Measurements from ENCODE around the gene P2RX4.
"Not testable (repeated sequence)": the region's sequence is repeated elsewhere in the genome, so short reads cannot be mapped to it uniquely, and the experiment has no call there.

The P2RX4 gene

GRCh38 chr12:121189619-121190155 is 20.2 kb upstream of the P2RX4 start:
- DNase-seq: no peak

GRCh38 chr12:121190523-121191031 is 19.4 kb upstream of the P2RX4 start:
- no peak for DNase-seq

GRCh38 chr12:121191151-121191550 is 18.8 kb upstream of the P2RX4 start:
- no peak for DNase-seq

- DNase-seq: no peak
Observed at GRCh38 chr12:121196902-121197301, 13.0 kb upstream of the P2RX4 start.

GRCh38 chr12:121198949-121199348 is 11.0 kb upstream of the P2RX4 start:
- DNase-seq: no peak

GRCh38 chr12:121201140-121201539 is 8.8 kb upstream of the P2RX4 start:
- DNase-seq: not testable (repeated sequence)

- no peak for DNase-seq
Observed at GRCh38 chr12:121202407-121203355, 7.2 kb upstream of the P2RX4 start.

GRCh38 chr12:121203482-121203881 is 6.4 kb upstream of the P2RX4 start:
- no peak for DNase-seq

GRCh38 chr12:121205491-121205890 is 4.4 kb upstream of the P2RX4 start:
- DNase-seq: no peak

- DNase-seq: not testable (repeated sequence)
Observed at GRCh38 chr12:121208571-121208970, 1.4 kb upstream of the P2RX4 start.

- DNase-seq: no peak
Observed at GRCh38 chr12:121209221-121209620, 708 bp upstream of the P2RX4 start.

GRCh38 chr12:121212875-121213274 is 2.9 kb downstream of the P2RX4 start:
- no peak for DNase-seq

GRCh38 chr12:121214166-121214777 is 4.3 kb downstream of the P2RX4 start:
- DNase-seq: peak; percentile 17 to 20

GRCh38 chr12:121214855-121215745 is 5.2 kb downstream of the P2RX4 start:
- no peak for DNase-seq

- no peak for DNase-seq
Observed at GRCh38 chr12:121216102-121216501, 6.2 kb downstream of the P2RX4 start.

- no peak for DNase-seq
Observed at GRCh38 chr12:121217063-121217462, 7.1 kb downstream of the P2RX4 start.

- DNase-seq: no peak
Observed at GRCh38 chr12:121217761-121218160, 7.8 kb downstream of the P2RX4 start.

GRCh38 chr12:121218588-121219352 is 8.8 kb downstream of the P2RX4 start:
- DNase-seq: no peak

GRCh38 chr12:121219353-121219986 is 9.5 kb downstream of the P2RX4 start:
- DNase-seq: no peak

- DNase-seq: no peak
Observed at GRCh38 chr12:121222847-121223246, 12.9 kb downstream of the P2RX4 start.

All from activated CD4-positive, alpha-beta T cell treated with anti-CD3 and anti-CD28 coated beads, Interleukin-2, amount 50 U/mL, for 4 hours (primary cell).